HG02938 (cell line): ENCODE measurements around the gene IQCB1.
A peak's percentile ranks its signal among the peaks of the same experiment; 100 is the strongest.
"Not testable (repeated sequence)": the region's sequence is repeated elsewhere in the genome, so short reads cannot be mapped to it uniquely, and the experiment has no call there.

Source experiments
- ATAC-seq: cut with Tn5 transposase; IDR thresholded peaks from one replicate; pipeline ENCODE4 v1.9.1; 2021; ENCODE audit warnings: mild to moderate bottlenecking, moderate library complexity; ENCODE audit not compliant: unreplicated experiment

Gene IQCB1

GRCh38 chr3:121817753-121818152 lies 17.1 kb downstream of the IQCB1 start:
- no peak for ATAC-seq

DNA sequence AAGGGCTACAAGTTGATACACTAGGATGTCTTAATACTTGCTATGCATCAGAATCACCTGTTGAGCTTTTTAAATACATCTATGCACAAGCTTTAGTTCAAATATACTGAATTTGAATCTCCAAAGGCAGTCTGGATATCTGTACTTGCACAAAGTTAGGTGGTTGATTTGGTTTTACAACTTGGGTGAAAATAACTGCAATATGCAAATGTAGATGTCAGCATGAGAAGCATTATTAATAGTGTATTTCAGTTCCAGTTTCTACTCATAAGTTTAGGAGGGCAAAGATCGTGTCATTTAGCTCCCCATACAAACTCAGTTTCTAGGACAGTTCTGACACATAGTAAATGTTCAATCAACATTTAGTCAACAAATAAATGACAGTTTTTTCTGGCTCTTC lies 25.6 kb downstream of the IQCB1 start:
- peak; percentile 99 for ATAC-seq

DNA sequence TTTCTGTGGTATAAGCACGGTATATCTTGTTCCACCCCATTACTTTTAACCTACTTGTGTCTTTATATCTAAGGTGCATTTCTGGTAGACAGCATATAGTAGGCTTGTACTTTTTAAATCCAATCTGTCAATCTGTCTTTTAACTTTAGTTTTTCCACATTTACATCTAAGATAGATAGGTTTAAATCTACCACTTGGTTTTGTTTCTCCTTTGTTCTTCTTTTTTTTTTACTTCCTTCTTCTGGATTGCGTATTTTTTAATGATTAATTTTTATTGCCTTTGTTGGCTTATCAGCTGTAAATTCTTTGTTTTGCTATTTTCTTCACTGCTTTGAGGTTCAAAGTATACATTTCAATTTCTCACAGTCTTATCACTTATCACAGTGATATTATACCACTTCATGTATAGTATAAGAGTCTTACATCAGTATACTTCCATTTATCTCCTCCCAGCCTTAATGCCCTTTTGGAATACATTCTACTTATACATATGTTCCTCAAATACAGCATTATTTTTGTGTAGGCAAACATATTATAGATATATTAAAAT lies 31.0 kb downstream of the IQCB1 start:
- ATAC-seq, result no peak

- no peak for ATAC-seq
These were observed 34.0 kb downstream of the IQCB1 start for GRCh38 chr3:121800906-121801305.

GRCh38 chr3:121796970-121797369 lies 37.9 kb downstream of the IQCB1 start:
- no peak for ATAC-seq

GRCh38 chr3:121794264-121794983 lies 40.4 kb downstream of the IQCB1 start:
- no peak for ATAC-seq

- ATAC-seq, result no peak
These were observed 41.8 kb downstream of the IQCB1 start for GRCh38 chr3:121793078-121793477.

GRCh38 chr3:121786485-121786884 lies 48.4 kb downstream of the IQCB1 start:
- no peak for ATAC-seq

DNA sequence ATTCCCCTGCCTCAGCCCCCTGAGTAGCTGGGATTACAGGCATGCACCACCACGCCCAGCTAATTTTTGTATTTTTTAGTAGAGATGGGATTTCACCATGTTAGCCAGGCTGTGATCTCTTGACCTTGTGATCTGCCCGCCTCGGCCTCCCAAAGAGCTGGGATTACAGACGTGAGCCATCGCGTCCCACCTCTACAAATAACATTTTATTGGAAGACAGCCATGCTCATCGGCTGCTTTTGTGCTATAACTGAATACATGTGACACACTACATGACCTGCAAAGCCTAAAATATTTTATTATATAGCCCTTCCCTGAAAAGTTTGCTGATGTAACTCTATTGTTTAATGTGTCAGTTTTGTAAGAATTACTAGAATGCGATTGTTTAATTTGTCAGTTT lies 52.1 kb downstream of the IQCB1 start:
- ATAC-seq, result not testable (repeated sequence)

DNA sequence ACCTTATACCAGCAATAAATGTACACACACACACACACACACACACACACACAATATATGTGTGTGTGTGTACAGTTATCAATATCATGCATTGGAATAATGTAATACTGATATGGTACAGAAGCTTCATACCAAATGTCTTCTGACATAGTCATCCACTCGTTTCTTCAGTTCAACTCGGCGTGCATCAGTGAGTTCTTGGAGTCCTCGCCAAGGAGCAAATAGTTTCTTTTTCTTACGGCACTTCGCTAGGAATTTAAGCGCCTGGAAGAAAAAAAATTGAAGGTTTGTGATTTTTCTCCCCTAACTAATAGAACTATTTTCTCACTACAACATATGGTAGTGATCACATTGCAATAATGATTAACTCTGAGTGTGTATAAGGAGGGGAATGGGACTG lies 53.2 kb downstream of the IQCB1 start:
- no peak for ATAC-seq

- ATAC-seq, result not testable (repeated sequence)
These were observed 59.8 kb downstream of the IQCB1 start for GRCh38 chr3:121775095-121775494.

DNA sequence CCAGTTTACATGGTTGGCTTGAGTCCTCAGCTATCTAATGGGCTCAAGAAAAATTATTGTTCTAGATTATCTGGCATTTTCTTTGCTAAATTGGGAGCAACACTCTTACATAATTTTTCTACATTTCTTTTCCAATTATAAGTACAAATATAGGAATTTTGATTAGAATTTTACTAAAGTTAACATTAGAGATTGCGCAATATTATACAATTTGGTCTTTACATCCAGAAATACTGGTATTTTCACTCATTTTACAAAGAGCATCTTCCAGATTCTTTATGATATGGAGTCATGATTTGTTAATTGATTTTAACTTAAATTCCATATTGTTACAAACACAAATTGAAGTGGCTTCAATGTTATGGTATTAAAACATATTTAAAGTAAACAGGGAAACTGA lies 65.6 kb downstream of the IQCB1 start:
- ATAC-seq, result no peak

DNA sequence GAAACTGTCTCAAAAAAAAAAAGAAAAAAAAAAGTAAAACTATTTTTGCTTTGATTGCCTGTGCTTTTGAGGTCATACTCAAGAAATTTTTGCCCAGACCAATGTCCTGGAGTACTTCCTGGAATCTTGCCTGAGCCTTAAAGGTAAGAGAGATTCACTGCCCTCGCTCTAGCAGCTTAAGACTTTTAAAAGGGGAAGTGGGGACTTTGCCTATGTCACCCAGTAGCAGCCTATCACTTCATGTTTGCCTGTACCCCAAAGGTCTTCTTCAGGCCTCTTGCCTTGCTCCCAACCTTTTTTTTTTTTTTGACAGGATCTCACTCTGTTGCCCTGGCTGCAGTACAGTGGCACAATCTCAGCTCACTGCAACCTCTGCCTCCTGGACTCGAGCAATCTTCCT lies 66.4 kb downstream of the IQCB1 start:
- no peak for ATAC-seq

GRCh38 chr3:121759541-121760202 lies 75.2 kb downstream of the IQCB1 start:
- ATAC-seq, result no peak

DNA sequence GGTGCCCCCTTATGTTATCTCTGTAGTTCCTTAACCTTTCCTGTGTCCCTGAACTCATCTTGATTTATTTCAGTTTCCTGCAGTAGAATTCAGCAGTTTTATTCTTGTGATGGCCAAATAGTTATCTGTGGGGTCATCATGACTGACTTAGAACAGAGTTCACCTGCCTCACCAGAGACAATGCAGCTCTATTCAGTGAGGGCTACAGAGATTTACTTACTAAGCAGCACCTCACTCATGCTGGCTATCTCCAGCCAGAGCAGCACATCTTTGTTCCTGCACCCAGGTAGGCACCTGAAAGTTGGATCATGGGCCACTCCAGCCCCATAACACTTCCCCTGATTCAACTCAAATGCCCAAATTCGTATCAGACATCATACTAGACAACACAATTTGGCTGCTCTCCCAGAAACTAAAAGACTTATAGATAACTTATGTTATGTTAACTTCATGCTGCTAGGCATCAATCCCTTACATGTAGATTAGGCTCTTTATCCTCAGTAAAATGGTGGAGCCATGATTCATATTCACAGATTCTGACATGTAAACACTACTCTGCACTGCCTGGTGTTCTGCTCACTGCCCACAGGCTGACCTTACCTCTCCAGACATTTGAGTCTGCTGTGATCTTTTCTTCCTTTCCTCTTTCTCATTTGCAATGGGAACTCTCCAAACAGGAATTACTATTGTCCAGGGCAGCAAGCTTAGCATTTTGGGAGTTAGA lies 76.0 kb downstream of the IQCB1 start:
- no peak for ATAC-seq

DNA sequence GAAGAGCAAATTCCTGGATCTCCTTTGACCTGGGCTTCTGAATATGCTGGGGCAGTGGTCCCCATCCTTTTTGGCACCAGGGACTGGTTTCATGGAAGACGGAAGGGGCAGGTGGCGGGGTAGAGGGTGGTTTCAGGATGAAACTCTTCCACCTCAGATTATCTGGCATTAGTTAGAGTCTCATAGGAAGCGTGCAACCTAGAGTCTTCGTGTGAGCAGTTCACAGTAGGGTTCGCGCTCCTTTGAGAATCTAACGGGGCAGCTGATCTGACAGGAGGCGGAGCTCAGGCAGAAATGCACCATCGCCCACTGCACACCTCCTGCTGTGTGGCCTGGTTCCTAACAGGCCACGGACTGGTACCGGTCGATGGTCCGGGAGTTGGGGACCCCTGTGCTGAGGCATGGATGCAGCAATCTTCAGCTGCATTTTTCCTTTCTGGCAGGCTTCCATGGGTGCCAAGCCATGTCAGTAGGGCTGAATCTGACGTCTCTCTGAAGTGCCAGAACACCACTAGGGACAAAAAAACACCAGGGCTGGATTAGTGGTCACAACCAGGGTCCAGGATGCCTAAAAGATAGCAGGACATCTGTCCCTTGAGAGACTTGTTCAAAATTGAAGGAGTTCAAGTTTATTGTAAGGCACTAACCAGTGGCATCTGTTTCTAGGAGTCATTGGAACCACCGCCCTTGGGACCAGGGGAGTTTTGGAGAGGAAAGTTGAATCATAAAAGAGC lies 76.9 kb downstream of the IQCB1 start:
- no peak for ATAC-seq

- ATAC-seq, result no peak
These were observed 77.6 kb downstream of the IQCB1 start for GRCh38 chr3:121757087-121757811.

GRCh38 chr3:121752772-121753171 lies 82.1 kb downstream of the IQCB1 start:
- no peak for ATAC-seq

- no peak for ATAC-seq
These were observed 82.6 kb downstream of the IQCB1 start for GRCh38 chr3:121752261-121752660.

DNA sequence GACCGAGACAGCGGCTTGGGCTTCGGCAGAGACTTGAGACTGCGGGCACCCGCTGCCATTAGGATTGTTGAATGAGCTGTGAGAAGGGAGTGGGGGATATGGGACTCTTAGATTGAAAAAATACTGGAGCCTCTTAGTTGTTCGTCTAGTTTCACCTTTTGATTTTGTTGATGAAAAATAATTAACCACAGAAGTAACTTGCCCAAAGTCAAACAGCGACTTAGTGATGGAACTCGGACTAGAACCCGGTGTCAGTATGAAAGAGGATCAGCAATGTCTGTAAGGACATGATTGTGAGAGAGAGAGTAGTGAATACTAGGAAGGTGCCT lies 84.8 kb downstream of the IQCB1 start:
- ATAC-seq, result no peak
